Neural progenitor cell (in vitro differentiated cells): ENCODE results near the gene MTMR12. TPM values are rescaled to one million over a fixed set of nuclear protein-coding genes. Genes with fewer than 3 reads are reported as not detected.

Experiments used
- DNase-seq: peaks from one replicate; pipeline ENCODE4 v3.0.0-alpha.2; 2016; ENCODE audit warnings: low spot score
- H2AFZ ChIP-seq: fragments of 200-600 bp; sonication (generic); replicated peaks from 2 replicates; pipeline ENCODE4 v1.6.1; 2016; ENCODE audit warnings: antibody characterized with exemption
- H3F3A ChIP-seq: fragments of 200-600 bp; sonication (generic); 2 replicates; pipeline ENCODE4 v1.6.1; 2016; ENCODE audit warnings: antibody characterized with exemption, low read depth
- H3K27ac ChIP-seq: fragments of 200-600 bp; sonication (generic); 2 replicates; pipeline ENCODE4 v1.5.1; 2016; ENCODE audit warnings: mild to moderate bottlenecking
- H3K27me3 ChIP-seq: fragments of 200-600 bp; sonication (generic); 2 replicates; pipeline ENCODE4 v1.6.1; 2016; ENCODE audit warnings: mild to moderate bottlenecking, moderate library complexity
- H3K36me3 ChIP-seq: fragments of 200-600 bp; sonication (generic); 2 replicates; pipeline ENCODE4 v1.5.1; 2016
- H3K4me1 ChIP-seq: fragments of 200-600 bp; sonication (generic); 2 replicates; pipeline ENCODE4 v1.6.1; 2016; ENCODE audit warnings: mixed run types
- H3K4me2 ChIP-seq: fragments of 200-600 bp; sonication (generic); 2 replicates; pipeline ENCODE4 v1.6.1; 2016
- H3K4me3 ChIP-seq: fragments of 200-600 bp; sonication (generic); 2 replicates; pipeline ENCODE4 v1.5.1; 2016
- H3K79me2 ChIP-seq: fragments of 200-600 bp; sonication (generic); 2 replicates; pipeline ENCODE4 v1.6.1; 2016; ENCODE audit warnings: low read depth
- H3K9ac ChIP-seq: fragments of 200-600 bp; sonication (generic); 2 replicates; pipeline ENCODE4 v1.6.1; 2016
- H3K9me3 ChIP-seq: fragments of 200-600 bp; sonication (generic); 2 replicates; pipeline ENCODE4 v1.5.1; 2016; ENCODE audit warnings: low read depth
- H4K20me1 ChIP-seq: fragments of 200-600 bp; sonication (generic); 2 replicates; pipeline ENCODE4 v1.6.1; 2016; ENCODE audit warnings: low read depth
- H3K27ac Mint-ChIP-seq: 3 replicates; pipeline ENCODE4 v1.8.0; 2021; ENCODE audit warnings: mixed read lengths
- H3K27me3 Mint-ChIP-seq: 2 replicates; pipeline ENCODE4 v1.8.0; 2022; ENCODE audit warnings: low read depth, mild to moderate bottlenecking, inconsistent platforms, moderate library complexity, mixed read lengths; ENCODE audit not compliant: insufficient read depth
- H3K36me3 Mint-ChIP-seq: 3 replicates; pipeline ENCODE4 v1.8.0; 2021; ENCODE audit warnings: mixed read lengths
- H3K4me1 Mint-ChIP-seq: 3 replicates; pipeline ENCODE4 v1.8.0; 2021; ENCODE audit warnings: mixed read lengths
- H3K4me3 Mint-ChIP-seq: 3 replicates; pipeline ENCODE4 v1.8.0; 2021; ENCODE audit warnings: mild to moderate bottlenecking, moderate library complexity, mixed read lengths
- H3K9me3 Mint-ChIP-seq: 3 replicates; pipeline ENCODE4 v1.8.0; 2020; ENCODE audit warnings: mixed read lengths
- CTCF ChIP-seq: fragments of 200-600 bp; sonication (generic); IDR thresholded peaks from 2 replicates; pipeline ENCODE4 v1.5.1; 2017; ENCODE audit warnings: antibody characterized with exemption, mild to moderate bottlenecking
- EZH2 ChIP-seq: fragments of 200-600 bp; sonication (generic); IDR thresholded peaks from 2 replicates; pipeline ENCODE4 v1.6.1; 2017; ENCODE audit warnings: antibody characterized with exemption, mild to moderate bottlenecking, moderate library complexity
- EZH2phosphoT487 ChIP-seq: fragments of 200-600 bp; sonication (generic); IDR thresholded peaks from 2 replicates; pipeline ENCODE4 v1.6.1; 2017; ENCODE audit warnings: antibody characterized with exemption
- total RNA-seq: library from RNA; depleted of rRNA; stranded (reverse); fragments of >200 nt; gene quantifications from 2 replicates; pipeline ENCODE4 v1.2.3, GENCODE V29; 2015; ENCODE audit warnings: low replicate concordance

MTMR12 gene
- total RNA-seq, 1 donor from 2014 or later = 22.0 TPM

GRCh38 chr5:32301891-32302290, 10.8 kb downstream of the MTMR12 start:
- peaks cover 96% of the 10 kb centered on the region for H3K79me2 ChIP-seq
- H3K4me1 ChIP-seq = peaks cover 9% of the 10 kb centered on the region
- no peaks in the 10 kb centered on the region for H3K27me3 Mint-ChIP-seq
- no peak overlapping the region for H3K27ac Mint-ChIP-seq
- H2AFZ ChIP-seq = no peak overlapping the region
- H3K4me1 Mint-ChIP-seq = peaks cover 17% of the 10 kb centered on the region
- TF ChIP-seq EZH2 (no peak), CTCF (no peak), EZH2phosphoT487 (no peak)
- H3K9me3 Mint-ChIP-seq = no peaks in the 10 kb centered on the region
- no peaks in the 10 kb centered on the region for H3K27me3 ChIP-seq
- no peak overlapping the region for H3K9ac ChIP-seq
- H4K20me1 ChIP-seq = peaks cover 24% of the 10 kb centered on the region
- H3K4me3 Mint-ChIP-seq = no peak overlapping the region
- H3K36me3 Mint-ChIP-seq = peaks cover 18% of the 10 kb centered on the region
- no peak overlapping the region for H3K27ac ChIP-seq
- H3K9me3 ChIP-seq = no peaks in the 10 kb centered on the region
- no peaks in the 10 kb centered on the region for H3K36me3 ChIP-seq
- H3K4me3 ChIP-seq = no peak overlapping the region
- no peaks in the 10 kb centered on the region for H3F3A ChIP-seq
- no peak overlapping the region for H3K4me2 ChIP-seq
- DNase-seq = no peak

GRCh38 chr5:32299059-32299677, 13.6 kb downstream of the MTMR12 start:
- peaks cover 22% of the 10 kb centered on the region for H4K20me1 ChIP-seq
- H3K36me3 Mint-ChIP-seq = peaks cover 15% of the 10 kb centered on the region
- H3K9me3 ChIP-seq = no peaks in the 10 kb centered on the region

GRCh38 chr5:32298059-32298415, 14.7 kb downstream of the MTMR12 start:
- H3K79me2 ChIP-seq = peaks cover 90% of the 10 kb centered on the region
- peaks cover 6% of the 10 kb centered on the region for H3K4me1 ChIP-seq
- Mint-ChIP-seq H3K4me1 (peaks cover 17% of the 10 kb centered on the region), H3K27me3 (peaks cover 2% of the 10 kb centered on the region), H3K4me3 (no peak overlapping the region), H3K36me3 (peaks cover 20% of the 10 kb centered on the region), H3K9me3 (no peaks in the 10 kb centered on the region), H3K27ac (peak overlapping the region; percentile 79)
- H3K27me3 ChIP-seq = no peaks in the 10 kb centered on the region
- no peaks in the 10 kb centered on the region for H3K9me3 ChIP-seq
- no peak for TF ChIP-seq EZH2
- no peak for TF ChIP-seq CTCF
- no peak for TF ChIP-seq EZH2phosphoT487
- no peak overlapping the region for H3K27ac ChIP-seq
- no peaks in the 10 kb centered on the region for H3K36me3 ChIP-seq
- no peaks in the 10 kb centered on the region for H3F3A ChIP-seq
- H2AFZ ChIP-seq = no peak overlapping the region
- H3K9ac ChIP-seq = no peak overlapping the region
- DNase-seq = no peak
- H4K20me1 ChIP-seq = peaks cover 22% of the 10 kb centered on the region
- no peak overlapping the region for H3K4me3 ChIP-seq
- H3K4me2 ChIP-seq = no peak overlapping the region

More at GRCh38 chr5:32299059-32299677, 13.6 kb downstream of the MTMR12 start:
- DNase-seq = no peak
- TF ChIP-seq CTCF (no peak), EZH2phosphoT487 (no peak), EZH2 (no peak)
- Mint-ChIP-seq H3K27ac (no peak overlapping the region), H3K4me1 (peaks cover 17% of the 10 kb centered on the region), H3K4me3 (no peak overlapping the region), H3K9me3 (no peaks in the 10 kb centered on the region), H3K27me3 (no peaks in the 10 kb centered on the region)
- no peaks in the 10 kb centered on the region for H3K27me3 ChIP-seq
- no peak overlapping the region for H3K4me3 ChIP-seq
- H3K36me3 ChIP-seq = no peaks in the 10 kb centered on the region
- peaks cover 92% of the 10 kb centered on the region for H3K79me2 ChIP-seq
- H3K27ac ChIP-seq = no peak overlapping the region
- no peak overlapping the region for H2AFZ ChIP-seq
- no peak overlapping the region for H3K4me2 ChIP-seq
- H3K9ac ChIP-seq = no peak overlapping the region
- H3K4me1 ChIP-seq = peaks cover 9% of the 10 kb centered on the region
- no peaks in the 10 kb centered on the region for H3F3A ChIP-seq
